Effector CD4-positive, alpha-beta T cell (primary cell): ENCODE data around the gene OXTR.

Experiments
- DNase-seq: peaks from one replicate; pipeline ENCODE4 v3.0.0-alpha.2; 2020

The OXTR gene

GRCh38 chr3:8767256-8767666 is 2.2 kb downstream of the OXTR start:
- DNase-seq: no peak

- no peak for DNase-seq
These were observed 3.3 kb downstream of the OXTR start for GRCh38 chr3:8766148-8766547.

- no peak for DNase-seq
These were observed 3.9 kb downstream of the OXTR start for GRCh38 chr3:8765528-8765927.

- DNase-seq: no peak
These were observed 4.9 kb downstream of the OXTR start for GRCh38 chr3:8764528-8764927.

GRCh38 chr3:8762607-8763377 is 6.6 kb downstream of the OXTR start:
- no peak for DNase-seq

GRCh38 chr3:8761866-8762265 is 7.5 kb downstream of the OXTR start:
- DNase-seq: no peak

- no peak for DNase-seq
These were observed 8.9 kb downstream of the OXTR start for GRCh38 chr3:8760506-8760905.

GRCh38 chr3:8760091-8760490 is 9.3 kb downstream of the OXTR start:
- DNase-seq: no peak

- DNase-seq: no peak
These were observed 10.2 kb downstream of the OXTR start for GRCh38 chr3:8759038-8759707.

- DNase-seq: no peak
These were observed 11.6 kb downstream of the OXTR start for GRCh38 chr3:8757551-8758518.

- no peak for DNase-seq
These were observed 12.7 kb downstream of the OXTR start for GRCh38 chr3:8756671-8757070.

- DNase-seq: no peak
These were observed 13.7 kb downstream of the OXTR start for GRCh38 chr3:8755564-8756237.

GRCh38 chr3:8755097-8755496 is 14.3 kb downstream of the OXTR start:
- no peak for DNase-seq

GRCh38 chr3:8752832-8753231 is 16.6 kb downstream of the OXTR start:
- no peak for DNase-seq

GRCh38 chr3:8749316-8749715 is 20.1 kb downstream of the OXTR start:
- DNase-seq: no peak

GRCh38 chr3:8746780-8747345 is 22.6 kb downstream of the OXTR start:
- no peak for DNase-seq

- DNase-seq: no peak
These were observed 23.6 kb downstream of the OXTR start for GRCh38 chr3:8745619-8746370.

GRCh38 chr3:8743911-8744310 is 25.5 kb downstream of the OXTR start:
- DNase-seq: no peak

- DNase-seq: no peak
These were observed 26.3 kb downstream of the OXTR start for GRCh38 chr3:8743021-8743601.

- DNase-seq: no peak
These were observed 27.7 kb downstream of the OXTR start for GRCh38 chr3:8741581-8742261.
